ENCODE measurements around the gene MAN2B1. TPM values are rescaled to one million over a fixed set of nuclear protein-coding genes. Genes with fewer than 3 reads are reported as not detected.
"Not testable (repeated sequence)": the region's sequence is repeated elsewhere in the genome, so short reads cannot be mapped to it uniquely, and the experiment has no call there.

MAN2B1 gene
- total RNA-seq, 1 experiment from 2014 or later, result 84.4 TPM

- CTCF ChIA-PET, result no interaction called here
- no peak for TF ChIP-seq CTCF (IDR thresholded peaks at IDR 0.05; ENCODE audit: unreplicated experiment)
- no peak for DNase-seq
- Mint-ChIP-seq H3K27me3 (ENCODE audit: unreplicated experiment) (no peaks in the 10 kb centered on the region), H3K9me3 (ENCODE audit: low read depth, unreplicated experiment) (no peaks in the 10 kb centered on the region), H3K27ac (ENCODE audit: unreplicated experiment) (no peak within 1 kb of the TSS), H3K4me1 (ENCODE audit: low read depth, unreplicated experiment) (no peaks in the 10 kb centered on the region), H3K36me3 (ENCODE audit: insufficient read depth, unreplicated experiment) (peaks cover 24% of the 10 kb centered on the region), H3K4me3 (ENCODE audit: low read depth, unreplicated experiment) (no peak within 1 kb of the TSS)
- no TSS peak for BruUV-seq (replicated peaks)
- intact Hi-C loops (cut with micrococcal nuclease; ENCODE audit: unreplicated experiment), result no loop called here
Measured at GRCh38 chr19:12687496-12688196, 21.1 kb upstream of the MAN2B1 start, which contains the start of gene GNG14. TSS of gene GNG14 (plus strand) at chr19:12687998. CDS start at chr19:12688049, 51 bp downstream.

GRCh38 chr19:12685831-12686230 lies 19.3 kb upstream of the MAN2B1 start:
- Mint-ChIP-seq H3K4me3 (ENCODE audit: low read depth, unreplicated experiment) (no peak overlapping the region), H3K27ac (ENCODE audit: unreplicated experiment) (no peak overlapping the region), H3K9me3 (ENCODE audit: low read depth, unreplicated experiment) (no peaks in the 10 kb centered on the region), H3K4me1 (ENCODE audit: low read depth, unreplicated experiment) (peaks cover 5% of the 10 kb centered on the region), H3K27me3 (ENCODE audit: unreplicated experiment) (no peaks in the 10 kb centered on the region), H3K36me3 (ENCODE audit: insufficient read depth, unreplicated experiment) (peaks cover 36% of the 10 kb centered on the region)
- CTCF ChIA-PET, result no interaction called here
- intact Hi-C loops (cut with micrococcal nuclease; ENCODE audit: unreplicated experiment), result no loop called here
- DNase-seq, result no peak
- BruUV-seq (replicated peaks), result no TSS peak
- TF ChIP-seq CTCF (IDR thresholded peaks at IDR 0.05; ENCODE audit: unreplicated experiment), result no peak

- BruUV-seq (replicated peaks), result TSS peak; percentile 80
- peak within 1 kb of the TSS; percentile 63 for H3K27ac Mint-ChIP-seq (ENCODE audit: unreplicated experiment)
- H3K36me3 Mint-ChIP-seq (ENCODE audit: insufficient read depth, unreplicated experiment), result peaks cover 45% of the 10 kb centered on the region
- H3K9me3 Mint-ChIP-seq (ENCODE audit: low read depth, unreplicated experiment), result no peaks in the 10 kb centered on the region
- H3K4me1 Mint-ChIP-seq (ENCODE audit: low read depth, unreplicated experiment), result peaks cover 8% of the 10 kb centered on the region
- DNase-seq, result peak; percentile 81
- H3K27me3 Mint-ChIP-seq (ENCODE audit: unreplicated experiment), result no peaks in the 10 kb centered on the region
- intact Hi-C loops (cut with micrococcal nuclease; ENCODE audit: unreplicated experiment), result no loop called here
- no peak for TF ChIP-seq CTCF (IDR thresholded peaks at IDR 0.05; ENCODE audit: unreplicated experiment)
- CTCF ChIA-PET, result interaction anchor here (0.6 to 1.4 kb wide), 2 partner anchors 9 to 500 kb away, joined by 3 to 4 read pairs; no protein-coding TSS in a partner anchor
- H3K4me3 Mint-ChIP-seq (ENCODE audit: low read depth, unreplicated experiment), result peak within 1 kb of the TSS; percentile 87
Measured at GRCh38 chr19:12681074-12681987, 14.8 kb upstream of the MAN2B1 start, which contains the start of gene DHPS. TSS of gene DHPS (minus strand) at chr19:12681880. CDS start at chr19:12681766, 114 bp downstream.

GRCh38 chr19:12680034-12680433 lies 13.5 kb upstream of the MAN2B1 start:
- peaks cover 8% of the 10 kb centered on the region for H3K4me1 Mint-ChIP-seq (ENCODE audit: low read depth, unreplicated experiment)
- no TSS peak for BruUV-seq (replicated peaks)
- DNase-seq, result no peak
- peaks cover 54% of the 10 kb centered on the region for H3K36me3 Mint-ChIP-seq (ENCODE audit: insufficient read depth, unreplicated experiment)
- CTCF ChIA-PET, result no interaction called here
- TF ChIP-seq CTCF (IDR thresholded peaks at IDR 0.05; ENCODE audit: unreplicated experiment), result no peak
- H3K27me3 Mint-ChIP-seq (ENCODE audit: unreplicated experiment), result no peaks in the 10 kb centered on the region
- H3K27ac Mint-ChIP-seq (ENCODE audit: unreplicated experiment), result no peak overlapping the region
- H3K4me3 Mint-ChIP-seq (ENCODE audit: low read depth, unreplicated experiment), result no peak overlapping the region
- H3K9me3 Mint-ChIP-seq (ENCODE audit: low read depth, unreplicated experiment), result no peaks in the 10 kb centered on the region
- intact Hi-C loops (cut with micrococcal nuclease; ENCODE audit: unreplicated experiment), result no loop called here

GRCh38 chr19:12678039-12678438 lies 11.5 kb upstream of the MAN2B1 start:
- H3K4me1 Mint-ChIP-seq (ENCODE audit: low read depth, unreplicated experiment); H3K27ac Mint-ChIP-seq (ENCODE audit: unreplicated experiment); H3K9me3 Mint-ChIP-seq (ENCODE audit: low read depth, unreplicated experiment); H3K27me3 Mint-ChIP-seq (ENCODE audit: unreplicated experiment); H3K4me3 Mint-ChIP-seq (ENCODE audit: low read depth, unreplicated experiment); DNase-seq; intact Hi-C loops (cut with micrococcal nuclease; ENCODE audit: unreplicated experiment); BruUV-seq (replicated peaks): not testable (repeated sequence)
- peaks cover 52% of the 10 kb centered on the region for H3K36me3 Mint-ChIP-seq (ENCODE audit: insufficient read depth, unreplicated experiment)
- CTCF ChIA-PET, result interaction anchor here (0.6 kb wide), 1 partner anchor 240 kb away, joined by 5 read pairs; no protein-coding TSS in a partner anchor
